Mesenteric fat pad (tissue), 1 donor: Measurements from ENCODE around the gene GALK1. TPM values are rescaled to one million over a fixed set of nuclear protein-coding genes. Genes with fewer than 3 reads are reported as not detected.

Source experiments
- DNase-seq: peaks from one replicate; pipeline ENCODE4 v3.0.0-alpha.2; 2020; ENCODE audit warnings: low spot score
- total RNA-seq: library from RNA; stranded (reverse); fragmentation: NEBNext Ultra II Directional; extraction: Animal tissue kit (Norgen Biotek cat#: 25700); gene quantifications from one replicate; pipeline ENCODE4 v1.2.1, GENCODE V29; 2021
- donor health status: DM: yes; HTN: yes; CAD: no.

Gene GALK1
- total RNA-seq, 1 donor from 2014 or later, result 26.4 TPM

DNA sequence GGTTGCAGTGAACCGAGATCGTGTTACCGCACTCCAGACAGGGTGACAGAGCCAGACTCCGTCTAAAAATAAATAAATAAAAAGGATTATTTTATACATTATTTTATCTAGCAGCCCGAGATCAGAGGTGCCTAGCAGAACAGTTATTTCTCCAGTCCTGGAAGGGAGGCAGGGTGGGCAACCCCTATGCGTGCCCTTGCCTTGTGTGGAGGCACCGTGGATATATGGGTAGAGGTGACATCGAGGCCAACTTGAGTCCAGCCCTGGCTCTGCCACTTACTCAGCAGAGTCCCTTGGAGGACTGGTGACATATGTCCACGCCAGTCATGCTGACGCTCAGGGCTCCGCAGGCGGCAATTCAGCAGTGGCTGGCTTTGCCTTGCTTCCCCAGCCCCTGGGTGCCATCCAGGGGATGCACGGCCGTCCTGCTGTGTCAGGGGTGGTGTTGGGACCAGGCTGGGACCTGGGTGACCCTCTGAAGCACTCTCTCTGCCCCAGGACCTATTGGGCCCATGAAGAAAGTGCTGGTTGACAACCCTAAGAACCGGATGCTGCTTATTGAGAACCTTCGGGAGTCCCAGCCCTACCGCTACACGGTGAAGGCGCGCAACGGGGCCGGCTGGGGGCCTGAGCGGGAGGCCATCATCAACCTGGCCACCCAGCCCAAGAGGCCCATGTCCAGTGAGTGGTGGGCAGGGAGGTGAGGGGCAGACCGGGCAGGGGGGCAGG lies 13.2 kb downstream of the GALK1 start:
- no peak for DNase-seq

- no peak for DNase-seq
These were observed 14.2 kb downstream of the GALK1 start for GRCh38 chr17:75750661-75751423.

DNA sequence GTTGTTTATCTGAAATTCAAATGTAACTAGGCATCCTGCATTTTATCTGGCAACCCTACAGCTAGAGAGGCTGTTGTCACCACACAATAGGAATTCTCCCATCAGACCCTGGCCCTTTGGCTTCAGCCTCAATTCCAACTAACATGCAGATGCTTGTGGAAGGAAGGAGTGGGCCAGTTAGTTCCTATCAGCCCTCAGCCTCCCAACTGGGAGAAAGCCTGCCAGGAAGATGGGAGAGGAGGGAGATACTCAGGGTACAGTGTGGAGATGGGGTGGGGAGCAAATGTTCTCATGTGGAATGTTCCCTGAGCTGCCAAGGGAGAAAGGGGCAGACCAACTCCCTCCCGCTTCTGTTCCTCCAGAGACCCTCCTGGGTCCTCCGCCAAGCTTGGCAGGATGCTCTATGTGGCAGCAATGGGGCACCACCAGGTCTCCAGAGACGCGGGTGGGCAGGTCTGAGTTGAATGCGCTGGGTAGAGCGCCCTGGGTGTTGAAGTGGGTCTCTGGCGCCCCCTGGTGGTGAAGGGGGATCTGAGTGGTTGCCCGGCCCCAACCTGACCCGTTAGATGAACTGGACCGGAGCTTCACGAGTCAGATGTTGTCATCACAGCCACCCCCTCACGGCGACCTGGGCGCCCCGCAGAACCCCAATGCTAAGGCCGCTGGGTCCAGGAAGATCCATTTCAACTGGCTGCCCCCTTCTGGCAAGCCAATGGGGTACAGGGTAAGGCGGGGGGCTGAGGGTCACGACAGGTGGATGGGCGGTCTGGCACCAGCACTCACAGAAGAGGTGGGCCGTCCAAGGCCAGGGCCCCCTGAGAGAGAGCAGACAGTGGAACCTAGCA lies 15.2 kb downstream of the GALK1 start:
- DNase-seq, result peak; percentile 95

DNA sequence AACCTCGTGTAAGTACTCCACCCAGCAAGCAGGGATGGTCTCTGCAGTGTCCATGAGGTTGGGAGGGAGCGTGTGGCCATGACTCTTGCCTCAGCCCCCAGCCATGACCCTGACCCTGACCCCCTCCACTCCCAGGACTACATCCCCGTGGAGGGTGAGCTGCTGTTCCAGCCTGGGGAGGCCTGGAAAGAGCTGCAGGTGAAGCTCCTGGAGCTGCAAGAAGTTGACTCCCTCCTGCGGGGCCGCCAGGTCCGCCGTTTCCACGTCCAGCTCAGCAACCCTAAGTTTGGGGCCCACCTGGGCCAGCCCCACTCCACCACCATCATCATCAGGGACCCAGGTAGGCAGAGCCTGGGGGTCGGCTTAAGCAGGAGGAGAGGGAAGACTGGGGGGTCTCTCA lies 16.3 kb downstream of the GALK1 start:
- DNase-seq, result no peak

DNA sequence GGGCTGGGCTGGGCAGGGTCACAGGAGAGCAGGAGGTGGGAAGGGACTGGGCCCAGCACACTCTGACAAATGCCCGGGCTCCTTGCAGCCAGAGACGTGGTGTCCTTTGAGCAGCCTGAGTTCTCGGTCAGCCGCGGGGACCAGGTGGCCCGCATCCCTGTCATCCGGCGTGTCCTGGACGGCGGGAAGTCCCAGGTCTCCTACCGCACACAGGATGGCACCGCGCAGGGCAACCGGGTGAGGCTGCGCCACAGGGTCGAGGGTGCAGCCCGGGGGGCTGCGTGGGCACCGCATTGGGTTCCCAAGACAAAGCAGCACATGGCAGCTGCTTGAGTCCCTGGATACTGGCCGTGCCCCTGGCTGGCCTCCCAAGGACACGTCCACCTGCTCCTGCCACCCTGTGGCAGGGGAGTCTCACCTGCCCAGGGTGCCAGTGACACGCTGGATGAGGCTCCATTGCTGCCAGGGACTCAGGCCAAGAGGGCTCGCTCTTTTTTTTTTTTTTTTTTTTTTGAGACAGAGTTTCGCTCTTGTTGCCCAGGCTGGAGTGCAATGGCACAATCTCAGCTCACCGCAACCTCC lies 21.3 kb downstream of the GALK1 start:
- DNase-seq, result no peak

DNA sequence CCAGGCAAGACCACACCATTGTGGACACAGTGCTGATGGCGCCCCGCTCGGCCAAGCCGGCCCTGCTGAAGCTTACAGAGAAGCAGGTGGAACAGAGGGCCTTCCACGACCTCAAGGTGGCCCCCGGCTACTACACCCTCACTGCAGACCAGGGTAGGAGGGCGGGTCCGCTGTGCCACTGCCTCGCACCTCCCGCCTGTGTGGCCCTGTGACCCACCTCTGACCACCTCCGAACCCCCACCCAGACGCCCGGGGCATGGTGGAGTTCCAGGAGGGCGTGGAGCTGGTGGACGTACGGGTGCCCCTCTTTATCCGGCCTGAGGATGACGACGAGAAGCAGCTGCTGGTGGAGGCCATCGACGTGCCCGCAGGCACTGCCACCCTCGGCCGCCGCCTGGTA lies 22.7 kb downstream of the GALK1 start:
- DNase-seq, result no peak

DNA sequence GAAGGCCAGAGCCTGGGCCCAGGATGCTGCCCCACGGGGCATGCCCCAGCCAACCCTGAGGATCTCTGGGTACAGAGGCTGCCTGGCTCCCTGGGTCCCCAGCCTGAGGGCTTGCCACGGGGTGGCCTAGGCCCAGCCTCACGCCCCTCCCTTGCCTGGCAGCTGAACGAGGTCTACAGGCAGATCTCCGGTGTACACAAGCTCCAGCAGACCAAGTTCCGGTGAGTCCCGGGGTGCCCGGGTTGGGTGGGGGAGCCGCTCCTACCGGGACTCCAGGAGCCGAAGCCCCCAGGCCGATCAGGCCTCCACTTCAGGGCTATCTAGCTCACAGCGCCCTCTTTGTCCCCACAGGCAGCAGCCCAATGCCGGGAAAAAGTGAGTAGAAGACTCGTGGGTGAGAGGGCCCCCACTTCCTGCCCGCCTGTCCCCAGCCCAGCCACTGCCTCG lies 24.3 kb downstream of the GALK1 start:
- DNase-seq, result no peak

GRCh38 chr17:75740215-75740614 lies 24.8 kb downstream of the GALK1 start:
- no peak for DNase-seq

- no peak for DNase-seq
These were observed 25.2 kb downstream of the GALK1 start for GRCh38 chr17:75739801-75740200.

DNA sequence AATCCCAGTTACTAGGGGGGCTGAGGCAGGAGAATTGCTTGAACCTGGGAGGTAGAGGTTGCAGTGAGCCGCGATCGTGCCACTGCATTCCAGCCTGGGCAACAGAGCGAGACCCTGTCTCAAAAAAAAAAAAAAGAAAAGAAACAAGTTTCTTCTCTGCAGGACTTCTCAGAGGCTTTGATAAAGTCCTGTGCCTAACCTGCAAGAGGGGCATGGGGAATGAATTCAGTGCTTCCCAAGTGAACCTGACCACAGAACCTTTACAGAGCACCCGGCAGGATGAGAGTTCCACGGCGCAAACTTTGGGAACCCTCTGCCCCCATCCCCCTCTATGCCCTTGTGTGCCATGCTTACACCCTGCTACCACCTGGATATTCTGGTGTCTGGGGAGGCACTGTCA lies 25.8 kb downstream of the GALK1 start:
- no peak for DNase-seq

DNA sequence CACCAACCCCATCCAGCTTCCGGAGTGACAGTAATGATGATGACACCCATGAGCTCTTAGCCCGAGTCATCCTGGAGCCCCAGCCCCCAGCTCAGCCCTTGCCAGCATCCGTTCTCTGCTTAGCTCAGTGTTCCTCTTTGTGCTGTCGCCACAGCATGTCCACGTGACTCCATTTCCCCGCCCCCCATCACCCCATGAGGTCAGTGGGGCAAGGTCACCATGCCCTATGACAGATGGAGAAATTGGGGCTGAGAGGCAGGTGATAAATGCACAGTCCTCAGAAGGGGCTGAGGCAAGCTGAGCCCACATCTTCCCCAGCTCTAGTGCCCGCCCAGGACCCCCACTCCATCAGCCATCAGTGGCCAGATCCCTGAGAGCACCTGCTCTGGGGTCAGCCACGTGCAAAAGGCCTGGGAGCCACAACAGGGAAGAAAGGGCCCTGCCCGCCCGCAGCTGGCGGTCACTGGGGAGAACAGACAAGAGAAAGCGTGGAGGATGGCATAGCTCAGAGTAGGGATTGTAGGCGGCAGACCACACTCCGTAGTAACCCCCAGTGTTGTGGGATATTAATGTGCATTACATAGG lies 26.7 kb downstream of the GALK1 start:
- DNase-seq, result no peak

DNA sequence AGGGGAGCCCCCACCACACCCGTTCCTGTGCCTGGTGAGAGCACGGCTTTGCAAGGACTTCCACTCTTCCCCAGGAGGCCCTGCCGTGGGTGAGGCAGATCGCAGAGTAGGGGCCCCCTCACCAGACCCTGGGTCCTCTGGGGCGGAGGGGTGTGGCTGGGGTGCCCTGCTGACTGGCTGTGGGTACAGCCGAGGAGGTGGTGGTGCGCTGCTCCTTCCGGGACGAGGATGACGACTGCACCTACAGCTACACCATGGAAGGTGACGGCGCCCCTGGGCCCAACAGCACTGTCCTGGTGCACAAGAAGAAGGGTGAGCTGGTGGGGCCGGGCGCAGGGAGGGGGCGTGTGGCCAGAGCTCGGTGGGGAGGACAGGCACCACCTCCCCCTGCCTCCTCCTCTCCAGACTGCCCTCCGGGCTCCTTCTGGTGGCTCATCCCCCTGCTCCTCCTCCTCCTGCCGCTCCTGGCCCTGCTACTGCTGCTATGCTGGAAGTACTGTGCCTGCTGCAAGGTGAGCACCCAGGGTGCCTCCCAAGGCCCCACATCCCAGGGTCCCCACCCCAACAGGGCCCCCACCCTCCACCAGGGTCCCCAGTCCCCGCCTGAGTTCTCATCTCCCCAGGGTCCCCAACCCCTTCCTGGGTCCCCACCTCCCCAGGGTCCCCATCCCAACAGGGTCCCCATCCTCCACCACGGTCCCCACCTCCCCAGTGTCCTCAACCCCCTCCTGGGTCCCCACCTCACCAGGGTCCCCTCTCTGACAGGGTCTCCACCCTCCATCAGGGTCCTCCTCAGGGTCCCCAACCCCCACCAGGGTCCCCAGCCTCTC lies 27.6 kb downstream of the GALK1 start:
- no peak for DNase-seq

DNA sequence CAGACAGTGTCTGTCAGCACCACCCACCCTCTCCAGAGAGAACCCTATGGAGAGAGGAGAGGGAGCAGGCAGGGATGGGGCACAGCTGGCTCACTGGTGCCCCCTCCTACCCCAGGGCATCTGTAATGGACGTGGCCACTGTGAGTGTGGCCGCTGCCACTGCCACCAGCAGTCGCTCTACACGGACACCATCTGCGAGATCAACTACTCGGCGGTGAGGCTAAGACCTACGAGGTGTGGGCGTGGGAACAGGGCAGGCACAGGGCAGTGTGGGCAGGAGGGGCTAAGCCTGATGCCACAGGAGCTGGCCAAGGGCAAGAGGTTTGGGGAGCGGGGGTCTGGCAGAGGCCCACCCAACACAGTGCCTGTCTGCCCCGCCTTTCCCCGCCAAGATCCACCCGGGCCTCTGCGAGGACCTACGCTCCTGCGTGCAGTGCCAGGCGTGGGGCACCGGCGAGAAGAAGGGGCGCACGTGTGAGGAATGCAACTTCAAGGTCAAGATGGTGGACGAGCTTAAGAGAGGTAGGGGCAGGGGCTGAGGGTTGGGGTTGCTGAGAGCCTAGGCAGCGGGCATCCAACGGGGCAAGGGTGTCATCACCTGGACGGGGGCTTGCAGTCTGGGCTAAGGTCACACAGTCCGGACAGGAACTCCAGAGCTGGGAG lies 28.7 kb downstream of the GALK1 start:
- no peak for DNase-seq

DNA sequence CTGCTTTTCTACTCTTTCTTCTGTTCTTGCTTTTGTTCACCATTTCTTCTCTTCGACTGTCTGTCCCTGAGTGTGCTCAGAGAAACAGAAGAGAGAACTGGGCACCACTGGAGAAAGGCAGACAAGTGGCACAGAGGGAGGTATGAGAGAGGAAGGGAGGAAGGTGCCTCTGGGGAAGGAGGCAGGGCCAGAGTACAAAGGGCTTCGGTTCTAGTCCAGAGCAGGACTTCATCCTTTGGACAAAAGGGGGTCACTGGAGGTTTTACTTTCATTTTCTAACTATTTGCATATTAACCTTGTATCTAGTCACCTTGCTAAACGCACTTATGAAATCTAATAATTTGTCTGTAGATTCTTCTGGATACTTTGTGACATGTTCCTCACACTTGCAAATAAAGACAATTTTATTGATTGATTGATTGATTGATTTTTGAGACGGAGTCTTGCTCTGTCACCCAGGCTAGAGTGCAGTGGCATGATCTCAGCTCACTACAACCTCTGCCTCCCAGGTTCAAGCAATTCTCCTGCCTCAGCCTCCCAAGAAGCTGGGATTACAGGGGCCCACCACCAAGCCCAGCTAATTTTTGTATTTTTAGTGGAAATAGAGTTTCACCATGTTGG lies 30.2 kb downstream of the GALK1 start:
- DNase-seq, result no peak

- no peak for DNase-seq
These were observed 31.5 kb downstream of the GALK1 start for GRCh38 chr17:75733471-75733870.

GRCh38 chr17:75731716-75732498 lies 33.1 kb downstream of the GALK1 start:
- DNase-seq, result no peak

- no peak for DNase-seq
These were observed 33.8 kb downstream of the GALK1 start for GRCh38 chr17:75731086-75731715.

- no peak for DNase-seq
These were observed 34.9 kb downstream of the GALK1 start for GRCh38 chr17:75730065-75730464.
